ES-I3 (cell line): ENCODE data around the gene LRTM2.

ENCODE experiments used
- H3K36me3 ChIP-seq: 2 replicates; pipeline ENCODE4 v1.6.1; 2013; ENCODE audit warnings: mild to moderate bottlenecking, low read length, control low read depth, moderate library complexity; ENCODE audit not compliant: insufficient read depth
- H3K4me1 ChIP-seq: 2 replicates; pipeline ENCODE4 v1.6.1; 2013; ENCODE audit warnings: mild to moderate bottlenecking, control low read depth, low read length; ENCODE audit not compliant: insufficient read depth
- H3K9ac ChIP-seq: 2 replicates; pipeline ENCODE4 v1.6.1; 2013; ENCODE audit warnings: low read depth, mild to moderate bottlenecking, low read length, moderate library complexity
- H3K9me3 ChIP-seq: 2 replicates; pipeline ENCODE4 v1.6.1; 2013; ENCODE audit warnings: mild to moderate bottlenecking, low read length, moderate library complexity; ENCODE audit not compliant: control insufficient read depth, insufficient read depth

Gene LRTM2

GRCh38 chr12:1794440-1795090 lies 25.8 kb upstream of the LRTM2 start:
- Histone ChIP-seq H3K9ac (no peak overlapping the region), H3K9me3 (no peaks in the 10 kb centered on the region), H3K4me1 (peaks cover 11% of the 10 kb centered on the region; the same call in 1 of the 2 replicates), H3K36me3 (no peaks in the 10 kb centered on the region)

GRCh38 chr12:1795221-1795784 lies 25.1 kb upstream of the LRTM2 start:
- peak overlapping the region; percentile 2; the same call in 1 of the 2 replicates for H3K9ac ChIP-seq
- H3K9me3 ChIP-seq = no peaks in the 10 kb centered on the region
- no peaks in the 10 kb centered on the region for H3K36me3 ChIP-seq
- H3K4me1 ChIP-seq = peaks cover 11% of the 10 kb centered on the region; the same call in 1 of the 2 replicates

GRCh38 chr12:1795785-1796514 lies 24.4 kb upstream of the LRTM2 start:
- Histone ChIP-seq H3K36me3 (no peaks in the 10 kb centered on the region), H3K4me1 (peaks cover 11% of the 10 kb centered on the region; the same call in 1 of the 2 replicates), H3K9me3 (no peaks in the 10 kb centered on the region), H3K9ac (peak overlapping the region; percentile 44; the same call in 1 of the 2 replicates)

GRCh38 chr12:1796515-1797010 lies 23.8 kb upstream of the LRTM2 start:
- Histone ChIP-seq H3K9ac (peak overlapping the region; percentile 44; the same call in 1 of the 2 replicates), H3K4me1 (peaks cover 7% of the 10 kb centered on the region; the same call in 1 of the 2 replicates), H3K36me3 (no peaks in the 10 kb centered on the region), H3K9me3 (no peaks in the 10 kb centered on the region)

- H3K9ac ChIP-seq = peak overlapping the region; percentile 44; the same call in 1 of the 2 replicates
- no peaks in the 10 kb centered on the region for H3K9me3 ChIP-seq
- H3K4me1 ChIP-seq = peaks cover 6% of the 10 kb centered on the region; the same call in 1 of the 2 replicates
- no peaks in the 10 kb centered on the region for H3K36me3 ChIP-seq
Observed at GRCh38 chr12:1797011-1797901, 23.1 kb upstream of the LRTM2 start.

GRCh38 chr12:1797991-1798640 lies 22.2 kb upstream of the LRTM2 start:
- no peaks in the 10 kb centered on the region for H3K9me3 ChIP-seq
- no peak overlapping the region for H3K9ac ChIP-seq
- peaks cover 6% of the 10 kb centered on the region; the same call in 1 of the 2 replicates for H3K4me1 ChIP-seq
- H3K36me3 ChIP-seq = no peaks in the 10 kb centered on the region

- Histone ChIP-seq H3K4me1 (peaks cover 6% of the 10 kb centered on the region; the same call in 1 of the 2 replicates), H3K9ac (no peak overlapping the region), H3K9me3 (no peaks in the 10 kb centered on the region), H3K36me3 (no peaks in the 10 kb centered on the region)
Observed at GRCh38 chr12:1798641-1799020, 21.7 kb upstream of the LRTM2 start.

- H3K9me3 ChIP-seq = no peaks in the 10 kb centered on the region
- no peak overlapping the region for H3K9ac ChIP-seq
- H3K36me3 ChIP-seq = no peaks in the 10 kb centered on the region
- peaks cover 6% of the 10 kb centered on the region; the same call in 1 of the 2 replicates for H3K4me1 ChIP-seq
Observed at GRCh38 chr12:1799051-1799881, 21.1 kb upstream of the LRTM2 start.

- peaks cover 4% of the 10 kb centered on the region; the same call in 1 of the 2 replicates for H3K4me1 ChIP-seq
- no peak overlapping the region for H3K9ac ChIP-seq
- no peaks in the 10 kb centered on the region for H3K9me3 ChIP-seq
- H3K36me3 ChIP-seq = no peaks in the 10 kb centered on the region
Observed at GRCh38 chr12:1799882-1800400, 20.4 kb upstream of the LRTM2 start.

GRCh38 chr12:1800401-1801302 lies 19.7 kb upstream of the LRTM2 start:
- no peaks in the 10 kb centered on the region for H3K9me3 ChIP-seq
- H3K9ac ChIP-seq = no peak overlapping the region
- H3K36me3 ChIP-seq = no peaks in the 10 kb centered on the region
- H3K4me1 ChIP-seq = no peaks in the 10 kb centered on the region

GRCh38 chr12:1801303-1801975 lies 18.9 kb upstream of the LRTM2 start:
- Histone ChIP-seq H3K4me1 (no peaks in the 10 kb centered on the region), H3K36me3 (no peaks in the 10 kb centered on the region), H3K9ac (no peak overlapping the region)

More at GRCh38 chr12:1801303-1801975, 18.9 kb upstream of the LRTM2 start:
- no peaks in the 10 kb centered on the region for H3K9me3 ChIP-seq
